GM19463 (cell line): ENCODE measurements around the gene TTLL11.

ENCODE experiments used
- ATAC-seq: cut with Tn5 transposase; IDR thresholded peaks from one replicate; pipeline ENCODE4 v1.9.1; 2021; ENCODE audit warnings: mild to moderate bottlenecking, moderate library complexity; ENCODE audit not compliant: unreplicated experiment

Gene TTLL11

GRCh38 chr9:122110100-122110833, 17.2 kb upstream of the TTLL11 start:
- no peak for ATAC-seq

- ATAC-seq = no peak
These were observed 16.1 kb upstream of the TTLL11 start for GRCh38 chr9:122109035-122109813.

GRCh38 chr9:122107291-122107805, 14.2 kb upstream of the TTLL11 start:
- ATAC-seq = no peak

GRCh38 chr9:122106576-122106975, 13.5 kb upstream of the TTLL11 start:
- no peak for ATAC-seq

GRCh38 chr9:122103985-122104384, 10.9 kb upstream of the TTLL11 start:
- no peak for ATAC-seq

GRCh38 chr9:122102156-122102555, 9.0 kb upstream of the TTLL11 start:
- ATAC-seq = no peak

GRCh38 chr9:122100756-122101155, 7.6 kb upstream of the TTLL11 start:
- no peak for ATAC-seq

- peak; percentile 76 for ATAC-seq
These were observed 6.3 kb upstream of the TTLL11 start for GRCh38 chr9:122099271-122099869.

- no peak for ATAC-seq
These were observed 4.7 kb upstream of the TTLL11 start for GRCh38 chr9:122097679-122098315.

- ATAC-seq = no peak
These were observed 3.7 kb upstream of the TTLL11 start for GRCh38 chr9:122096620-122097415.

- ATAC-seq = no peak
These were observed 2.1 kb upstream of the TTLL11 start for GRCh38 chr9:122095010-122095767.

GRCh38 chr9:122091682-122092592, 1.2 kb downstream of the TTLL11 start:
- ATAC-seq = no peak

GRCh38 chr9:122090981-122091380, 2.1 kb downstream of the TTLL11 start:
- no peak for ATAC-seq

- ATAC-seq = no peak
These were observed 2.7 kb downstream of the TTLL11 start for GRCh38 chr9:122090287-122090883.

GRCh38 chr9:122088880-122089706, 4.0 kb downstream of the TTLL11 start:
- ATAC-seq = no peak

- no peak for ATAC-seq
These were observed 5.5 kb downstream of the TTLL11 start for GRCh38 chr9:122087406-122088200.

- no peak for ATAC-seq
These were observed 6.2 kb downstream of the TTLL11 start for GRCh38 chr9:122086873-122087272.
